Caco-2 (cell line): ENCODE data around the gene FAM187B. TPM values are rescaled to one million over a fixed set of nuclear protein-coding genes. Genes with fewer than 3 reads are reported as not detected.
A peak's percentile ranks its signal among the peaks of the same experiment; 100 is the strongest.

Experiments
- BruUV-seq: library from RNA; stranded (reverse); fragments of 400-500 nt; replicated peaks from 2 replicates; lab custom pipeline; 2021; lab: Mats Ljungman, UMichigan
- CTCF ChIA-PET: fragments of 300-600 bp; sonication (Branson Sonifier 250); formaldehyde crosslinking; loops from one replicate; lab custom pipeline; 2022; ENCODE audit warnings: antibody characterized with exemption; lab: Charles Lee
- POLR2A ChIA-PET: fragments of 300-600 bp; sonication (Branson Sonifier 250); formaldehyde crosslinking; loops from one replicate; lab custom pipeline; 2022; ENCODE audit warnings: antibody characterized with exemption; lab: Charles Lee
- DNase-seq, 2 experiments: peaks; one replicate each; pipeline versions ENCODE4 v3.0.0 to v3.0.0-alpha.2; 2020 to 2022
- H3K27me3 ChIP-seq: replicated peaks from 2 replicates; pipeline ENCODE4 v1.6.0; 2011; ENCODE audit warnings: low read length; ENCODE audit not compliant: control insufficient read depth, insufficient read depth
- H3K36me3 ChIP-seq: 2 replicates; pipeline ENCODE4 v1.5.1; 2011; ENCODE audit warnings: low read length; ENCODE audit not compliant: control insufficient read depth, insufficient read depth
- H3K4me1 ChIP-seq: fragments of 250-450 bp; sonication (Bioruptor Pico); 2 replicates; pipeline ENCODE4 v1.5.1; 2020; ENCODE audit warnings: mild to moderate bottlenecking
- H3K4me3 ChIP-seq: 2 replicates; pipeline ENCODE4 v1.5.1; 2011; ENCODE audit warnings: low read depth, mild to moderate bottlenecking, control low read depth, low read length
- H3K9me3 ChIP-seq: fragments of 250-450 bp; sonication (Bioruptor Pico); 2 replicates; pipeline ENCODE4 v1.5.1; 2020; ENCODE audit warnings: mild to moderate bottlenecking, moderate library complexity
- H3K27ac Mint-ChIP-seq: one replicate; pipeline ENCODE4 v1.8.0; 2022; ENCODE audit warnings: mixed read lengths; ENCODE audit not compliant: unreplicated experiment
- H3K27me3 Mint-ChIP-seq: one replicate; pipeline ENCODE4 v1.8.0; 2022; ENCODE audit warnings: mixed read lengths; ENCODE audit not compliant: insufficient read depth, unreplicated experiment
- H3K36me3 Mint-ChIP-seq: one replicate; pipeline ENCODE4 v1.8.0; 2022; ENCODE audit warnings: mild to moderate bottlenecking, mixed read lengths; ENCODE audit not compliant: insufficient read depth, unreplicated experiment
- H3K4me1 Mint-ChIP-seq: one replicate; pipeline ENCODE4 v1.8.0; 2022; ENCODE audit warnings: low read depth, mixed read lengths; ENCODE audit not compliant: unreplicated experiment
- H3K4me3 Mint-ChIP-seq: one replicate; pipeline ENCODE4 v1.8.0; 2022; ENCODE audit warnings: mild to moderate bottlenecking, moderate library complexity, mixed read lengths; ENCODE audit not compliant: unreplicated experiment
- H3K9me3 Mint-ChIP-seq: one replicate; pipeline ENCODE4 v1.8.0; 2022; ENCODE audit warnings: mixed read lengths; ENCODE audit not compliant: unreplicated experiment
- CTCF ChIP-seq, 2 experiments: fragments of 200-600 bp in 1 of 2; IDR thresholded peaks; 1 replicate in 1 of 2; 2 replicates in 1 of 2; pipeline versions ENCODE4 v1.5.1 to v1.8.0; 2011 to 2022; ENCODE audit warnings: antibody characterized with exemption in 1 of 2, control low read depth in 1 of 2, inconsistent platforms in 1 of 2, low read depth in 1 of 2, low read length in 1 of 2, mild to moderate bottlenecking in 1 of 2, moderate library complexity in 1 of 2; ENCODE audit not compliant: insufficient read depth in 1 of 2, severe bottlenecking in 1 of 2, unreplicated experiment in 1 of 2
- intact Hi-C: fragments of 100-400 bp; cut with micrococcal nuclease; formaldehyde crosslinking; loops from one replicate; pipeline ENCODE4 v1.10.0; 2022; ENCODE audit not compliant: unreplicated experiment
- total RNA-seq: library from RNA; stranded (reverse); gene quantifications from 2 replicates; pipeline ENCODE4 v1.2.3, GENCODE V29; 2022

FAM187B gene
- total RNA-seq, 1 experiment from 2014 or later: not detected

- Histone ChIP-seq H3K36me3 (peaks cover 10% of the 10 kb centered on the region), H3K4me3 (peak overlapping the region; percentile 91), H3K27me3 (no peaks in the 10 kb centered on the region), H3K4me1 (peaks cover 11% of the 10 kb centered on the region), H3K9me3 (no peaks in the 10 kb centered on the region)
- no peak for DNase-seq
- peaks cover 77% of the 10 kb centered on the region for H3K36me3 Mint-ChIP-seq
- H3K27me3 Mint-ChIP-seq: no peaks in the 10 kb centered on the region
- peak overlapping the region; percentile 94 for H3K27ac Mint-ChIP-seq
- POLR2A ChIA-PET: no interaction called here
- CTCF ChIA-PET: no interaction called here
- H3K9me3 Mint-ChIP-seq: no peaks in the 10 kb centered on the region
- BruUV-seq: no TSS peak
- H3K4me3 Mint-ChIP-seq: peak overlapping the region; percentile 86
- intact Hi-C loops: loop anchor here (2.0 to 10.0 kb wide), 3 partner anchors 15 to 185 kb away; partner anchors contain the start of genes FXYD1 and LGI4
- peaks cover 21% of the 10 kb centered on the region for H3K4me1 Mint-ChIP-seq
- no peak for TF ChIP-seq CTCF (IDR thresholded peaks at IDR 0.05; ENCODE audit: insufficient read depth in 1 of 2, low read depth in 1 of 2, low read length in 1 of 2, severe bottlenecking in 1 of 2, unreplicated experiment in 1 of 2)
Measured at GRCh38 chr19:35249848-35250711, 21.5 kb upstream of the FAM187B start.

GRCh38 chr19:35249146-35249847, 20.8 kb upstream of the FAM187B start:
- Mint-ChIP-seq H3K36me3 (peaks cover 69% of the 10 kb centered on the region), H3K9me3 (no peaks in the 10 kb centered on the region), H3K27me3 (no peaks in the 10 kb centered on the region), H3K27ac (peak overlapping the region; percentile 94), H3K4me3 (peak overlapping the region; percentile 86), H3K4me1 (peaks cover 21% of the 10 kb centered on the region)
- no TSS peak for BruUV-seq
- no peak for TF ChIP-seq CTCF (IDR thresholded peaks at IDR 0.05; ENCODE audit: insufficient read depth in 1 of 2, low read depth in 1 of 2, low read length in 1 of 2, severe bottlenecking in 1 of 2, unreplicated experiment in 1 of 2)
- Histone ChIP-seq H3K36me3 (peaks cover 6% of the 10 kb centered on the region), H3K27me3 (no peaks in the 10 kb centered on the region), H3K4me1 (peaks cover 11% of the 10 kb centered on the region), H3K9me3 (no peaks in the 10 kb centered on the region), H3K4me3 (peak overlapping the region; percentile 91)
- intact Hi-C loops: loop anchor here (2.0 to 10.0 kb wide), 3 partner anchors 16 to 184 kb away; partner anchors contain the start of genes FXYD1 and LGI4
- no peak for DNase-seq
- ChIA-PET CTCF (no interaction called here), POLR2A (no interaction called here)
